Measurements from ENCODE around the gene GLIS1. TPM values are rescaled to one million over a fixed set of nuclear protein-coding genes. Genes with fewer than 3 reads are reported as not detected.
A peak's percentile ranks its signal among the peaks of the same experiment; 100 is the strongest.

The GLIS1 gene
- total RNA-seq, 1 experiment from 2014 or later, result 0.13 TPM

DNA sequence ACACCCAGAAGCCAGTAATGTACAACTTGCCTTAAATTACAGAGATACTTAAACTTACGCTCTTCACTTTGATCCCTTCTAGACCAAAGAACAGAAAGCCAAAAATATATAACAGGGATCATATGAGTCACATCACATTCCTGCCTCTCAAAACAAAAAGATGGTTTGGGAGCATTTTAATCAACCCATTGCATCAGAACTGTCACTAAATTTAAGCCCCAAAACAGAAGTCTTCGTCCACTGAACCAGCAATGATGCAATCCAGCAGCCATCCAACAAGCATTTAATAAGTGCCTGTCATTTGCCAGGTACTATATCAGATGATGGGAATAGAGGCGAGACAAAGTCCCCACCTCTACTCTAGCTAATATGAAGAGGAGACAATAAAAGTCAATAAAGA, 42.7 kb upstream of the GLIS1 start:
- no TSS peak for BruUV-seq (replicated peaks)
- no peaks in the 10 kb centered on the region for H3K4me1 ChIP-seq (ENCODE audit: insufficient read depth, low read length, poor library complexity, severe bottlenecking)
- H3K27ac ChIP-seq (ENCODE audit: low read depth, low read length, poor library complexity, severe bottlenecking), result no peak overlapping the region
- no peak for TF ChIP-seq EZH2 (IDR thresholded peaks at IDR 0.05; ENCODE audit: borderline replicate concordance, low read depth, low read length, poor library complexity, severe bottlenecking)
- TF ChIP-seq, protein P1, sequence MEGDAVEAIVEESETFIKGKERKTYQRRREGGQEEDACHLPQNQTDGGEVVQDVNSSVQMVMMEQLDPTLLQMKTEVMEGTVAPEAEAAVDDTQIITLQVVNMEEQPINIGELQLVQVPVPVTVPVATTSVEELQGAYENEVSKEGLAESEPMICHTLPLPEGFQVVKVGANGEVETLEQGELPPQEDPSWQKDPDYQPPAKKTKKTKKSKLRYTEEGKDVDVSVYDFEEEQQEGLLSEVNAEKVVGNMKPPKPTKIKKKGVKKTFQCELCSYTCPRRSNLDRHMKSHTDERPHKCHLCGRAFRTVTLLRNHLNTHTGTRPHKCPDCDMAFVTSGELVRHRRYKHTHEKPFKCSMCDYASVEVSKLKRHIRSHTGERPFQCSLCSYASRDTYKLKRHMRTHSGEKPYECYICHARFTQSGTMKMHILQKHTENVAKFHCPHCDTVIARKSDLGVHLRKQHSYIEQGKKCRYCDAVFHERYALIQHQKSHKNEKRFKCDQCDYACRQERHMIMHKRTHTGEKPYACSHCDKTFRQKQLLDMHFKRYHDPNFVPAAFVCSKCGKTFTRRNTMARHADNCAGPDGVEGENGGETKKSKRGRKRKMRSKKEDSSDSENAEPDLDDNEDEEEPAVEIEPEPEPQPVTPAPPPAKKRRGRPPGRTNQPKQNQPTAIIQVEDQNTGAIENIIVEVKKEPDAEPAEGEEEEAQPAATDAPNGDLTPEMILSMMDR (conservative IDR thresholded peaks at IDR 0.05; ENCODE audit: low read depth, low read length), result no peak
- peaks cover 6% of the 10 kb centered on the region for H3K36me3 ChIP-seq (ENCODE audit: insufficient read depth, low read length, poor library complexity, severe bottlenecking)
- H3K4me3 ChIP-seq (ENCODE audit: low read depth, low read length, poor library complexity, severe bottlenecking), result no peak overlapping the region
- ChIA-PET POLR2A (ENCODE audit: low non-redundant PET) (no interaction called here), CTCF (no interaction called here)
- intact Hi-C loops (cut with micrococcal nuclease; ENCODE audit: unreplicated experiment), result no loop called here
- no peaks in the 10 kb centered on the region for H3K9me3 ChIP-seq (ENCODE audit: low read depth, low read length, poor library complexity, severe bottlenecking)
- no peaks in the 10 kb centered on the region for H3K27me3 ChIP-seq (replicated peaks; ENCODE audit: insufficient read depth, low read depth, low read length, poor library complexity)
- DNase-seq (ENCODE audit: low spot score), result peak; percentile 4

DNA sequence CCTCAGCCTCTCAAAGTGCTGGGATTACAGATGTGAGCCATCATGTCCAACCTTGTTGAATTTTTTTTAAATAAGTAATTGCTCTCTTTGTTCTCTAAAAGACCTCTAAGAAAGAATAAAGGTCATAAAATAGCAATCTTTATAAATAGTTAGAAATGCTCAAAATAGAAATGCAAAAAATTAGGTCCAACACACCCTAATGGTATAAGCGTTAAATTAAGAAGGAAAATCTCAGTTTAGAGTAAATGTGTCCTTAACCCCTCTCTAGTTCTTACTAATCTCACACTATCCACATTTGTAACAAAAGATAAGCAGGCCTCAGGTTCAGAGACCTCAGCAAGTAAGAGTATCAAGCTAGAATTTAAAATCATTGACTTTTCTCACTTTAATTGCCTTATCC, 38.3 kb upstream of the GLIS1 start:
- H3K27ac ChIP-seq (ENCODE audit: low read depth, low read length, poor library complexity, severe bottlenecking), result no peak overlapping the region
- no peak for TF ChIP-seq EZH2 (IDR thresholded peaks at IDR 0.05; ENCODE audit: borderline replicate concordance, low read depth, low read length, poor library complexity, severe bottlenecking)
- no peak for DNase-seq (ENCODE audit: low spot score)
- intact Hi-C loops (cut with micrococcal nuclease; ENCODE audit: unreplicated experiment), result no loop called here
- POLR2A ChIA-PET (ENCODE audit: low non-redundant PET), result no interaction called here
- H3K4me1 ChIP-seq (ENCODE audit: insufficient read depth, low read length, poor library complexity, severe bottlenecking), result no peaks in the 10 kb centered on the region
- no peaks in the 10 kb centered on the region for H3K36me3 ChIP-seq (ENCODE audit: insufficient read depth, low read length, poor library complexity, severe bottlenecking)
- H3K9me3 ChIP-seq (ENCODE audit: low read depth, low read length, poor library complexity, severe bottlenecking), result no peaks in the 10 kb centered on the region
- no TSS peak for BruUV-seq (replicated peaks)
- CTCF ChIA-PET, result no interaction called here
- no peaks in the 10 kb centered on the region for H3K27me3 ChIP-seq (replicated peaks; ENCODE audit: insufficient read depth, low read depth, low read length, poor library complexity)
- H3K4me3 ChIP-seq (ENCODE audit: low read depth, low read length, poor library complexity, severe bottlenecking), result no peak overlapping the region

DNA sequence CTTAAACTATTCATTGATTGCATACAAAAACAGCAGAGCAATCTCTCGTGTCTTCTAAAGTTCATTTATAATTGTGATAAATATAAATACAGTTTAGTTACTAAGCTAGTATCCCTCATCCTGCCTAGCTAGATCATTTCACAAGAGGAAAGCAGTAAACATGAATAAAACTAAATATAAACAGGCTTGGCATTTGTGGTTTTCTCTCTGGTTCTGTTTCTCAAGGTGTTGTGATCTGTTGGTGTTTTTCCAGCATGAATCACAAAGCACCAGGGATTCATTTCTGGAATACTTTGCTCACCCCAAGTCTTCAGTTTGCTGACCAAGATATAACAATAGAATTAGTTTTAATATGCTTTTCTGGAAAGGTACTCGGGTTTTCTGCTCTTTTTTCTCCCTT, 32.7 kb upstream of the GLIS1 start:
- POLR2A ChIA-PET (ENCODE audit: low non-redundant PET), result no interaction called here

DNA sequence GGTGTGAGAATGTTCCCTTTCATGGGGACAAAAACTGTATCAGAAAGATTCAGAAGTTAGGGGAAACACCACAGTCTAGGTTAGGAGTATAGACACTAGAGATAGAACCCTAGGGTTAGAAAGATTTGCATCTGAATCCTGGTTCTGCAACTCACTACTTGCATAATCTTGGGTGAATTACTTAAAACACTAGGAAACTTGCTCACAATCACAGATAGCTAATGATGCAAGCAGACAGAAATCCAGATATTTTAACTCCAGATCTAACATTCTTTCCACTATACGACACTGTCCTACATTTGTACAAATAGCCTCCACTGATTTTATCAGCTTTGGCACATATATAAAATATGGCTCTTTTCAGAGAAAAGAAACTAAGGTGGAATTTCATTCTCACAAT, 30.8 kb upstream of the GLIS1 start:
- DNase-seq (ENCODE audit: low spot score), result no peak
- H3K27me3 ChIP-seq (replicated peaks; ENCODE audit: insufficient read depth, low read depth, low read length, poor library complexity), result no peaks in the 10 kb centered on the region
- POLR2A ChIA-PET (ENCODE audit: low non-redundant PET), result interaction anchor here (0.6 kb wide), 1 partner anchor 18 kb away, joined by 3 read pairs; no protein-coding TSS in a partner anchor
- H3K27ac ChIP-seq (ENCODE audit: low read depth, low read length, poor library complexity, severe bottlenecking), result no peak overlapping the region
- no peaks in the 10 kb centered on the region for H3K9me3 ChIP-seq (ENCODE audit: low read depth, low read length, poor library complexity, severe bottlenecking)
- H3K36me3 ChIP-seq (ENCODE audit: insufficient read depth, low read length, poor library complexity, severe bottlenecking), result no peaks in the 10 kb centered on the region
- no peak overlapping the region for H3K4me3 ChIP-seq (ENCODE audit: low read depth, low read length, poor library complexity, severe bottlenecking)
- CTCF ChIA-PET, result no interaction called here
- BruUV-seq (replicated peaks), result no TSS peak
- intact Hi-C loops (cut with micrococcal nuclease; ENCODE audit: unreplicated experiment), result no loop called here
- H3K4me1 ChIP-seq (ENCODE audit: insufficient read depth, low read length, poor library complexity, severe bottlenecking), result peaks cover 4% of the 10 kb centered on the region
- TF ChIP-seq, protein P1 (conservative IDR thresholded peaks at IDR 0.05; ENCODE audit: low read depth, low read length), result no peak
- TF ChIP-seq EZH2 (IDR thresholded peaks at IDR 0.05; ENCODE audit: borderline replicate concordance, low read depth, low read length, poor library complexity, severe bottlenecking), result no peak

More for the DNA sequence above, 32.7 kb upstream of the GLIS1 start:
- intact Hi-C loops (cut with micrococcal nuclease; ENCODE audit: unreplicated experiment), result no loop called here
- Histone ChIP-seq H3K4me3 (ENCODE audit: low read depth, low read length, poor library complexity, severe bottlenecking) (no peak overlapping the region), H3K27ac (ENCODE audit: low read depth, low read length, poor library complexity, severe bottlenecking) (no peak overlapping the region), H3K36me3 (ENCODE audit: insufficient read depth, low read length, poor library complexity, severe bottlenecking) (no peaks in the 10 kb centered on the region), H3K9me3 (ENCODE audit: low read depth, low read length, poor library complexity, severe bottlenecking) (no peaks in the 10 kb centered on the region), H3K27me3 (replicated peaks; ENCODE audit: insufficient read depth, low read depth, low read length, poor library complexity) (no peaks in the 10 kb centered on the region), H3K4me1 (ENCODE audit: insufficient read depth, low read length, poor library complexity, severe bottlenecking) (peaks cover 4% of the 10 kb centered on the region)
- BruUV-seq (replicated peaks), result no TSS peak
- DNase-seq (ENCODE audit: low spot score), result no peak
- TF ChIP-seq EZH2 (IDR thresholded peaks at IDR 0.05; ENCODE audit: borderline replicate concordance, low read depth, low read length, poor library complexity, severe bottlenecking), result no peak
- TF ChIP-seq, protein P1 (conservative IDR thresholded peaks at IDR 0.05; ENCODE audit: low read depth, low read length), result no peak
- CTCF ChIA-PET, result no interaction called here

All from A673 (cell line).